ENCODE data around the gene CMTM7.

The CMTM7 gene

GRCh38 chr3:32493437-32494414, 102.1 kb downstream of the CMTM7 start:
- DNase-seq = peak; percentile 49 to 77 (median 74)

- no peak for DNase-seq
Measured at GRCh38 chr3:32495085-32495484, 103.4 kb downstream of the CMTM7 start.

- DNase-seq = no peak
Measured at GRCh38 chr3:32495609-32496008, 104.0 kb downstream of the CMTM7 start.

GRCh38 chr3:32498252-32498651, 106.6 kb downstream of the CMTM7 start:
- DNase-seq = peak in 3 of 4 experiments; percentile 18 to 52 (median 52)

- DNase-seq = no peak
Measured at GRCh38 chr3:32498992-32499391, 107.3 kb downstream of the CMTM7 start.

GRCh38 chr3:32499585-32499984, 107.9 kb downstream of the CMTM7 start:
- no peak for DNase-seq

- DNase-seq = no peak
Measured at GRCh38 chr3:32500231-32500630, 108.6 kb downstream of the CMTM7 start.

DNA sequence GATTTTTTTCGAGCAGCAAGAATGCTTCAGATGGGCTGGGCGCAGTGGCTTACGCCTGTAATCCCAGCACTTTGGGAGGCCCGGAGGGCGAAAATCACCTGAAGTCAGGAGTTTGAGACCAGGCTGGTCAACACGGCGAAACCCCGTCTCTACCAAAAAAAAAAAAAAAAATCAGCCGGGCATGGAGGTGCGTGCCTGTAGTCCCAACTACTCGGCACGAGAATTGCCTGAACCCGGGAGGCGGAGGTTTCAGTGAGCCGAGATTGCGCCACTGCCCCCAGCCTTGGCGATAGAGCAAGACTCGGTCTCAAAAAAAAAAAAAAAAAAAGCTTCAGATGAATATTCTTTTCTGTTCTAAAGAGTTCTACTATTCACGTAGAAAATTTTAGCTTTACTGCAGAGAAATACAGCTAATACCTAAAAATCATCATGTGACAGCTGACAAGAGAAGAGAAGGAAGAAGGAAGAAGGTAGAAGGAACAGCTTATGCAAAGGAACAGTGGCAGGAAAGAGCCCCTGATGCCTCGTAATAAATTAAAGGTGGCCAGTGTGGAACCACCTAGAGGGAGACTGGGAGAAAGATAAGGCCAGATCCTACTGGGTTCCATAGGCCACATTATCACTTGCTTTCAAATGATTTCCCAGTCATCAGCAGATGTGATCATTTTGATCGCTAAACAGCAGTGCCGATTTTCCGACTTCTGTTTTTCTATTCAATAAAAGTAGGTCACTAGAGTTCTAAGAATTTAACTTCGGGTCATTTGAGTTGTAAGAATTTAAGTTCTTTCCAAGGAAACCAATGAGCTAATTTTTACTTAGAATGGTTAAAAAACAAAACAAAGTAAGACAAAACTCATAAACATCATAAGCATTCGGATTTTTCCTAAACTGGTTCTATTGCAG, 109.5 kb downstream of the CMTM7 start:
- DNase-seq = peak; percentile 8 to 53 (median 32)

DNA sequence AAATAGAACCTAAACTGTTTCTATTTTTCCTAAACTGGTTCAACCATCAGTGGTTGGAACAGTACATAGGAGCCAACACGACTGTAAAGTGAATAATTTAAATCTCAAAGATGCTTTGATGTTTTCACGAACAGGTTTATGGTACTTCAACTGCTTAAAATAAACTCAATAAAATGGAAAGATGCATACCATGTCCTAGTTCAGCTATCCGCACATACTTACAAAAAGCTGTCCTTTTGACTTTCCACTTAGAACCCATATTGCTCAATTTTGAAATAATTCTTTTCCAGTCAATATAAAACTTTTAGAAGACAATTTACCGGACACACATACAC, 110.1 kb downstream of the CMTM7 start:
- no peak for DNase-seq

DNA sequence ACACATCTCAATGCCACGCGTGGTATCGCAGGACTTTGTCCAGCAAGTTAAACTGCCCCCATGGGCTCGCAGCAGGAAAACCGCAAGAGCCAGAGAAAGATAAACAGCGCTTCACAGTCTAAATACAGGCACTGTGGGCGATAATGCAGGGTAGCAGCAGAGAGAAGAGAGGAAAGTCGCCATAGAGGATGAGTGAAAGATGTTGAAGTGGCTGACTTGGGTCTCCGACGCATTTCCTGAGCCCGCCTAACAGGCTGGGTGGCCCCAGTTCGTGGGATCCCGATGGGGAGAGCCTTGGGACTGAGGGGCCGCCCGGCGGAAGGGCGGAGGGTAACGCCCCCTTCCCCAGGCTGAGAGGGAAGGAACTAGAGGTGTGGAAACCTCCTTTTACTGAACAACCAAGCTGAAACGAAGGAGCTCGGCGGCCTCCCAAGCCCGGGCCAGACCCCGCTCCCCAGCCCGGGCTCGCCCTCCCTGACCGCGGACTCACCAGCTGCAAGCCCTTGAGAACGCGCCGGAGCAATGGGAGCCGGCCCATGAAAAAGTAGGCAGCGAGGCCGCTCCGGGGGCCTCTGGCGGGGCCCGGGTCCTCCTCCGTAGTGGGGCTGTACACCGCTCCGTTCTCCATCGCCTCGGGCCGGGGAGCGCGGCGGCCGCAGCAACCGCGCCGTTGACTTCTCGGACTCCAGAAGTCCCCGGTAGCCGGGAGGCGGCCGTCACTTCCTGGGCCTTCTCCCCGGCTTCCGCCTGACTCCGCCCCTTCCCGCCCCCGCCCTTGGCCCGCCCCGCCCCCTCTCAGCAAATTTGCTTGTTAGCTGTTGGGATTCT, 110.7 kb downstream of the CMTM7 start, which contains the start of gene CMTM6:
Gene CMTM6, minus strand, starts transcription at position 735 of the 828 bp plus-strand sequence. Its CDS starts 107 bp downstream, at position 628.
- peak; percentile 82 to 94 (median 90) for DNase-seq

DNA sequence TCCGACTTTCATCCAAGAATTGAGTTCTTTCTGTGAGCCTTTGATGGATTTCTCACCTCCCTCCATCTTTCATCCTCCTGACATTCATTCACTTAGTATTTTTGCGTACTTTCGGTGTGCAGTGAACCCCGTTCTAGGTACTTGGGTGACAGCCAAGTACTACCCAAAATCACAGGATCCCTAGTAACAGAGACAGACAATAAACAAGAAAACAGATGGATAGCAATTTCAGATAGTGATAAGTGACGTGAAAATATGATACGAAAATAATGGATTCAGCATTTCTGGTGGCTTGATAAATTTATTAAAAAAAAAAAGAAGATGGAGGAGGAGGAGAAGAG, 111.3 kb downstream of the CMTM7 start:
- DNase-seq = no peak
